ENCODE data around the gene IGF2BP2. TPM values are rescaled to one million over a fixed set of nuclear protein-coding genes. Genes with fewer than 3 reads are reported as not detected.

IGF2BP2 gene
- total and polyA plus RNA-seq, 9 of the 15 experiments (the other 6 are each of a cell fraction or from before 2014, with no cell fraction given), result 3.2 to 59.6 (median 30.5) TPM

DNA sequence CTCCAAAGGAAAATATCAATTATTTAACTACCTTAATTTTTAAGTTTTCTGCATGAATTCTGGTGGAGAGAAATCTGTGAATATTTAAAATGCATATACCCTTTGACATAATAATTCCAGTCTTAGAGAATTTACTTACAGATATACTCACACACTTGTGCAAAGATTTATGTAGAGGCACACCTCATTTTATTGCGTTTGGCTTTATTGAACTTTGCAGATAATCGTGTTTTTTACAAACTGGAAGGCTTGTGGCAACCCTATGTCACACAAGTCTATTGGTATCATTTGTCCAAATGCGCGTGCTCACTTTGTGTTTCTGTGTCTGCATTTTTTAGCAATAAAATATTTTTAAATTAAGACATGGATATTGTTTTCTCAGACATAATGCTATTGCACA, 157.3 kb downstream of the IGF2BP2 start:
- Histone ChIP-seq H3K4me2 (ENCODE audit: insufficient read depth, low read length) (no peak overlapping the region), H3K27ac (ENCODE audit: extremely low read depth, low read depth, low read length) (no peak overlapping the region), H3K9me1 (ENCODE audit: control insufficient read depth, insufficient read depth, low read length) (no peaks in the 10 kb centered on the region), H3K4me3 (no peak overlapping the region), H3K36me3 (ENCODE audit: control insufficient read depth, insufficient read depth, low read length) (peaks cover 52% of the 10 kb centered on the region), H4K20me1 (replicated peaks; ENCODE audit: control insufficient read depth, insufficient read depth, low read length) (no peaks in the 10 kb centered on the region), H3K79me2 (ENCODE audit: control insufficient read depth, insufficient read depth, low read length) (no peaks in the 10 kb centered on the region), H3K27me3 (ENCODE audit: control insufficient read depth in 2 of 2, insufficient read depth in 2 of 2, low read length in 2 of 2) (no peaks in the 10 kb centered on the region), H3K9me3 (replicated peaks; ENCODE audit: control insufficient read depth, insufficient read depth, low read depth, low read length) (peaks cover 1% of the 10 kb centered on the region; the same call in 1 of the 2 replicates), H3K9ac (ENCODE audit: insufficient read depth in 1 of 2, low read depth in 2 of 2, low read length in 2 of 2) (no peak overlapping the region), H3K4me1 (replicated peaks in 1 of 2; ENCODE audit: control insufficient read depth in 2 of 2, insufficient read depth in 2 of 2, low read length in 2 of 2) (no peaks in the 10 kb centered on the region), H2AFZ (ENCODE audit: low read depth, low read length) (no peak overlapping the region)
- no TSS peak for BruUV-seq (replicated peaks)
- WGBS (ENCODE audit: insufficient coverage, low coverage, missing lambda C conversion rate), result 92% methylated on average over 4 of the region's 4 CpGs
- DNase-seq (ENCODE audit: extremely low read depth in 1 of 4, low spot score in 3 of 4) (no peak), ATAC-seq (no peak), FAIRE-seq (no peak)
- ChIA-PET POLR2A (no interaction called here), CTCF (ENCODE audit: low intra/inter-chr PET ratio) (no interaction called here)
- in situ Hi-C loops (cut with MboI) (no loop called here), intact Hi-C loops (cut with micrococcal nuclease) (loop anchor here (10.0 kb wide), 1 partner anchor 237 kb away; no protein-coding TSS in a partner anchor)
- TF ChIP-seq RBM14 (IDR thresholded peaks at IDR 0.05; ENCODE audit: borderline replicate concordance, insufficient read depth, low read depth, low read length), result no peak
- no peak for TF ChIP-seq ZBTB17 (CRISPR knock-in tag; IDR thresholded peaks at IDR 0.05)
- TF ChIP-seq TRIM24 (IDR thresholded peaks at IDR 0.05), result no peak

DNA sequence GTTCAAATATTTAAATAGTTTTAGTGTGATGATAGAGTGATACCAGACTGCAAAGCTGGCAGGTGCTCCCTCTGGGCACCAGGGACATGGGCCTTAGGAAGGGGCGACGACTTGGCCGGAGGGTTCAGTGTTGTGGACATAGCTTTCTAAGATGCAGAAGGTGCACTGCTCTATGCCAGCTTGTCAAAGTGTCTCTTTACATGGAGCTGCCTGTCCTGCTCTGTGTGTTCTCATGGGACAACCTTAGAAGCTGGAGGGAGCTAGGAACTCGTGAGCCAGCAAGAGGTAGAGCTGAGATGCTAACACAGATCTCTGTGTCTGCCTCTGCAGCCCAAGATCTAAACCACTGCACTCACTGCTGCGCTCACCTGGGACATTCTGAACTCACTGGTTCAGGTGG, 160.9 kb downstream of the IGF2BP2 start:
- Histone ChIP-seq H3K27me3 (ENCODE audit: control insufficient read depth in 2 of 2, insufficient read depth in 2 of 2, low read length in 2 of 2) (no peaks in the 10 kb centered on the region), H3K9me3 (replicated peaks; ENCODE audit: control insufficient read depth, insufficient read depth, low read depth, low read length) (peaks cover 1% of the 10 kb centered on the region; the same call in 1 of the 2 replicates), H3K36me3 (ENCODE audit: control insufficient read depth, insufficient read depth, low read length) (peaks cover 25% of the 10 kb centered on the region; the same call in 1 of the 3 replicates), H3K4me2 (ENCODE audit: insufficient read depth, low read length) (no peak overlapping the region), H3K9ac (ENCODE audit: insufficient read depth in 1 of 2, low read depth in 2 of 2, low read length in 2 of 2) (no peak overlapping the region), H3K9me1 (ENCODE audit: control insufficient read depth, insufficient read depth, low read length) (no peaks in the 10 kb centered on the region), H4K20me1 (replicated peaks; ENCODE audit: control insufficient read depth, insufficient read depth, low read length) (0 out of 2 replicates have a peak, but pooled peaks cover 4% of the 10 kb centered on the region), H3K4me3 (no peak overlapping the region), H3K79me2 (ENCODE audit: control insufficient read depth, insufficient read depth, low read length) (no peaks in the 10 kb centered on the region), H3K4me1 (replicated peaks in 1 of 2; ENCODE audit: control insufficient read depth in 2 of 2, insufficient read depth in 2 of 2, low read length in 2 of 2) (peaks cover 2 to 7% of the 10 kb centered on the region in 2 experiments; a peak in 4 of 5 replicates), H3K27ac (ENCODE audit: extremely low read depth, low read depth, low read length) (no peak overlapping the region), H2AFZ (ENCODE audit: low read depth, low read length) (no peak overlapping the region)
- ChIA-PET CTCF (ENCODE audit: low intra/inter-chr PET ratio) (no interaction called here), POLR2A (interaction anchor here (0.6 to 1.8 kb wide), 5 partner anchors 11 to 274 kb away, joined by 3 to 5 read pairs (median 3); partner anchors contain the start of gene TRA2B)
- ATAC-seq (no peak), FAIRE-seq (no peak), DNase-seq (ENCODE audit: extremely low read depth in 1 of 4, low spot score in 3 of 4) (no peak)
- in situ Hi-C loops (cut with MboI), result no loop called here
- no peak for TF ChIP-seq ZNF589 (CRISPR knock-in tag; IDR thresholded peaks at IDR 0.05; ENCODE audit: low read depth)
- TF ChIP-seq PTTG1 (tag; IDR thresholded peaks at IDR 0.05; ENCODE audit: low read depth), result no peak
- TF ChIP-seq MCM5 (IDR thresholded peaks at IDR 0.05; ENCODE audit: low read depth), result no peak
- no peak for TF ChIP-seq ZNF239 (CRISPR knock-in tag; IDR thresholded peaks at IDR 0.05)
- TF ChIP-seq MEF2A (IDR thresholded peaks at IDR 0.05; ENCODE audit: control insufficient read depth, low read depth, low read length), result no peak
- TF ChIP-seq, protein P1, sequence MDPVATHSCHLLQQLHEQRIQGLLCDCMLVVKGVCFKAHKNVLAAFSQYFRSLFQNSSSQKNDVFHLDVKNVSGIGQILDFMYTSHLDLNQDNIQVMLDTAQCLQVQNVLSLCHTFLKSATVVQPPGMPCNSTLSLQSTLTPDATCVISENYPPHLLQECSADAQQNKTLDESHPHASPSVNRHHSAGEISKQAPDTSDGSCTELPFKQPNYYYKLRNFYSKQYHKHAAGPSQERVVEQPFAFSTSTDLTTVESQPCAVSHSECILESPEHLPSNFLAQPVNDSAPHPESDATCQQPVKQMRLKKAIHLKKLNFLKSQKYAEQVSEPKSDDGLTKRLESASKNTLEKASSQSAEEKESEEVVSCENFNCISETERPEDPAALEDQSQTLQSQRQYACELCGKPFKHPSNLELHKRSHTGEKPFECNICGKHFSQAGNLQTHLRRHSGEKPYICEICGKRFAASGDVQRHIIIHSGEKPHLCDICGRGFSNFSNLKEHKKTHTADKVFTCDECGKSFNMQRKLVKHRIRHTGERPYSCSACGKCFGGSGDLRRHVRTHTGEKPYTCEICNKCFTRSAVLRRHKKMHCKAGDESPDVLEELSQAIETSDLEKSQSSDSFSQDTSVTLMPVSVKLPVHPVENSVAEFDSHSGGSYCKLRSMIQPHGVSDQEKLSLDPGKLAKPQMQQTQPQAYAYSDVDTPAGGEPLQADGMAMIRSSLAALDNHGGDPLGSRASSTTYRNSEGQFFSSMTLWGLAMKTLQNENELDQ (CRISPR knock-in tag; IDR thresholded peaks at IDR 0.05; ENCODE audit: borderline replicate concordance), result no peak
- intact Hi-C loops (cut with micrococcal nuclease), result loop anchor here (5.0 to 10.0 kb wide), 2 partner anchors 241 to 313 kb away; no protein-coding TSS in a partner anchor
- WGBS (ENCODE audit: insufficient coverage, low coverage, missing lambda C conversion rate), result 95% methylated on average over 5 of the region's 5 CpGs
- BruUV-seq (replicated peaks), result no TSS peak
